ENCODE data around the gene PSMB9. TPM values are rescaled to one million over a fixed set of nuclear protein-coding genes. Genes with fewer than 3 reads are reported as not detected.
"Not testable (repeated sequence)": the region's sequence is repeated elsewhere in the genome, so short reads cannot be mapped to it uniquely, and the experiment has no call there.

Gene PSMB9
- total RNA-seq: 53.8 and 55.1 TPM in 2 replicates

- DNase-seq (ENCODE audit: extremely low read depth, low read depth, low spot score): no peak
Measured at GRCh38 chr6:32853541-32854375, at the start of gene PSMB9, which contains the start of gene TAP1. Gene PSMB9, plus strand, starts transcription at chr6:32854192. Its CDS starts 38 bp downstream, at chr6:32854230. Gene TAP1, minus strand, starts transcription at chr6:32853704. Its CDS starts 68 bp downstream, at chr6:32853636.

- DNase-seq (ENCODE audit: extremely low read depth, low read depth, low spot score): not testable (repeated sequence)
Measured at GRCh38 chr6:32805404-32805803, 48.6 kb upstream of the PSMB9 start.

GRCh38 chr6:32807020-32807580 is 46.9 kb upstream of the PSMB9 start:
- DNase-seq (ENCODE audit: extremely low read depth, low read depth, low spot score): no peak

GRCh38 chr6:32809171-32809570 is 44.8 kb upstream of the PSMB9 start:
- DNase-seq (ENCODE audit: extremely low read depth, low read depth, low spot score): no peak

- DNase-seq (ENCODE audit: extremely low read depth, low read depth, low spot score): no peak
Measured at GRCh38 chr6:32814145-32814544, 39.8 kb upstream of the PSMB9 start.

- no peak for DNase-seq (ENCODE audit: extremely low read depth, low read depth, low spot score)
Measured at GRCh38 chr6:32815115-32815514, 38.9 kb upstream of the PSMB9 start.

- no peak for DNase-seq (ENCODE audit: extremely low read depth, low read depth, low spot score)
Measured at GRCh38 chr6:32815996-32816395, 38.0 kb upstream of the PSMB9 start.

GRCh38 chr6:32816746-32817204 is 37.2 kb upstream of the PSMB9 start, which contains the start of gene HLA-DOB:
Gene HLA-DOB, minus strand, starts transcription at chr6:32817002. Its CDS starts 51 bp downstream, at chr6:32816951.
- no peak for DNase-seq (ENCODE audit: extremely low read depth, low read depth, low spot score)

GRCh38 chr6:32818867-32819266 is 35.1 kb upstream of the PSMB9 start:
- no peak for DNase-seq (ENCODE audit: extremely low read depth, low read depth, low spot score)

- DNase-seq (ENCODE audit: extremely low read depth, low read depth, low spot score): no peak
Measured at GRCh38 chr6:32819729-32820128, 34.3 kb upstream of the PSMB9 start.

- DNase-seq (ENCODE audit: extremely low read depth, low read depth, low spot score): no peak
Measured at GRCh38 chr6:32825966-32826365, 28.0 kb upstream of the PSMB9 start.

- no peak for DNase-seq (ENCODE audit: extremely low read depth, low read depth, low spot score)
Measured at GRCh38 chr6:32827025-32827424, 27.0 kb upstream of the PSMB9 start.

- DNase-seq (ENCODE audit: extremely low read depth, low read depth, low spot score): no peak
Measured at GRCh38 chr6:32829495-32829894, 24.5 kb upstream of the PSMB9 start.

- no peak for DNase-seq (ENCODE audit: extremely low read depth, low read depth, low spot score)
Measured at GRCh38 chr6:32830017-32830416, 24.0 kb upstream of the PSMB9 start.

GRCh38 chr6:32830936-32831335 is 23.1 kb upstream of the PSMB9 start:
- DNase-seq (ENCODE audit: extremely low read depth, low read depth, low spot score): no peak

GRCh38 chr6:32832535-32832934 is 21.5 kb upstream of the PSMB9 start:
- no peak for DNase-seq (ENCODE audit: extremely low read depth, low read depth, low spot score)

- no peak for DNase-seq (ENCODE audit: extremely low read depth, low read depth, low spot score)
Measured at GRCh38 chr6:32833664-32834063, 20.3 kb upstream of the PSMB9 start.

- no peak for DNase-seq (ENCODE audit: extremely low read depth, low read depth, low spot score)
Measured at GRCh38 chr6:32835167-32835893, 18.7 kb upstream of the PSMB9 start.

- no peak for DNase-seq (ENCODE audit: extremely low read depth, low read depth, low spot score)
Measured at GRCh38 chr6:32836873-32837272, 17.1 kb upstream of the PSMB9 start.

GRCh38 chr6:32837651-32838113 is 16.3 kb upstream of the PSMB9 start:
- no peak for DNase-seq (ENCODE audit: extremely low read depth, low read depth, low spot score)
